Measurements from ENCODE around the gene SAMD4A.

- no peak for TF ChIP-seq ZNF274 (IDR thresholded peaks at IDR 0.05; ENCODE audit: low read depth, low read length)
- TF ChIP-seq SUZ12 (IDR thresholded peaks at IDR 0.05; ENCODE audit: extremely low read depth, insufficient read depth, insufficient read length): no peak
- TF ChIP-seq YY1 (IDR thresholded peaks at IDR 0.05; ENCODE audit: insufficient read depth, insufficient read length): no peak
Measured at GRCh38 chr14:54582334-54582733, 15.4 kb downstream of the SAMD4A start.
